ENCODE data around the gene GSK3A.

DNA sequence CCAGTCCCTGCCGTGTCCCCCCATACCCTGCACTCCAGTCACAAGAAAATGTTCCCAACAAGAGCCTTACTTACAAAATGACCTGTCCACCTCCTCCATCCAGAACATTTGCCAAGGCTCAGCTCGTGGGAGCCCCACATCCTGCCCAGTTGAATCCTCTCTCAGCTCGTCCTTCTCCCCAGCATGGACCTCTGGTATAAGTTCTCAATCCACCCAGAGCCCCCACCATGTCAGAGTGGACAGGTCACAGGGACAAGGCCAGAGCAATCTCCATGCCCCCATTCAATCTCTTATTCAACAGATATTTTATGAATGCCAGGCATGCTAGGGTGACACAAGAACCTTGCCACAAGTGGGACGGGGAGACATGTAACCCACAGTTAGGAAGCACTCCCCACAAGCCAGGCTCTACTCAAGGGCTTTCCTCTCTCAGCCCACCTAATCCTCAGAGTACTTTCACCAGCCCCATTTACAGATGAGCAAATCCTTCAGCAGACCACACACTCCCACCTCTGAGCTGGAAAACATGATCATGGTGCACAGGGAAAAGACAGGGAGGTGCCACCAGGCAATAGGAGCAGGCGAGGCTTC lies 40.0 kb downstream of the GSK3A start:
- TF ChIP-seq POLR2A (IDR thresholded peaks at IDR 0.05; ENCODE audit: low read depth) (no peak), POLR2AphosphoS5 (IDR thresholded peaks at IDR 0.05) (no peak)
- TF ChIP-seq, protein P1, sequence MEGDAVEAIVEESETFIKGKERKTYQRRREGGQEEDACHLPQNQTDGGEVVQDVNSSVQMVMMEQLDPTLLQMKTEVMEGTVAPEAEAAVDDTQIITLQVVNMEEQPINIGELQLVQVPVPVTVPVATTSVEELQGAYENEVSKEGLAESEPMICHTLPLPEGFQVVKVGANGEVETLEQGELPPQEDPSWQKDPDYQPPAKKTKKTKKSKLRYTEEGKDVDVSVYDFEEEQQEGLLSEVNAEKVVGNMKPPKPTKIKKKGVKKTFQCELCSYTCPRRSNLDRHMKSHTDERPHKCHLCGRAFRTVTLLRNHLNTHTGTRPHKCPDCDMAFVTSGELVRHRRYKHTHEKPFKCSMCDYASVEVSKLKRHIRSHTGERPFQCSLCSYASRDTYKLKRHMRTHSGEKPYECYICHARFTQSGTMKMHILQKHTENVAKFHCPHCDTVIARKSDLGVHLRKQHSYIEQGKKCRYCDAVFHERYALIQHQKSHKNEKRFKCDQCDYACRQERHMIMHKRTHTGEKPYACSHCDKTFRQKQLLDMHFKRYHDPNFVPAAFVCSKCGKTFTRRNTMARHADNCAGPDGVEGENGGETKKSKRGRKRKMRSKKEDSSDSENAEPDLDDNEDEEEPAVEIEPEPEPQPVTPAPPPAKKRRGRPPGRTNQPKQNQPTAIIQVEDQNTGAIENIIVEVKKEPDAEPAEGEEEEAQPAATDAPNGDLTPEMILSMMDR (IDR thresholded peaks at IDR 0.05) = no peak
